LNCAP (cell line): ENCODE measurements around the gene MUS81.

Source experiments
- TF ChIP-seq, protein P1 (sequence below): fragments of 450-650 bp; IDR thresholded peaks from 2 replicates; pipeline ENCODE4 v1.5.1; 2017; ENCODE audit warnings: mild to moderate bottlenecking

Gene MUS81, protein sequence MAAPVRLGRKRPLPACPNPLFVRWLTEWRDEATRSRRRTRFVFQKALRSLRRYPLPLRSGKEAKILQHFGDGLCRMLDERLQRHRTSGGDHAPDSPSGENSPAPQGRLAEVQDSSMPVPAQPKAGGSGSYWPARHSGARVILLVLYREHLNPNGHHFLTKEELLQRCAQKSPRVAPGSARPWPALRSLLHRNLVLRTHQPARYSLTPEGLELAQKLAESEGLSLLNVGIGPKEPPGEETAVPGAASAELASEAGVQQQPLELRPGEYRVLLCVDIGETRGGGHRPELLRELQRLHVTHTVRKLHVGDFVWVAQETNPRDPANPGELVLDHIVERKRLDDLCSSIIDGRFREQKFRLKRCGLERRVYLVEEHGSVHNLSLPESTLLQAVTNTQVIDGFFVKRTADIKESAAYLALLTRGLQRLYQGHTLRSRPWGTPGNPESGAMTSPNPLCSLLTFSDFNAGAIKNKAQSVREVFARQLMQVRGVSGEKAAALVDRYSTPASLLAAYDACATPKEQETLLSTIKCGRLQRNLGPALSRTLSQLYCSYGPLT

DNA sequence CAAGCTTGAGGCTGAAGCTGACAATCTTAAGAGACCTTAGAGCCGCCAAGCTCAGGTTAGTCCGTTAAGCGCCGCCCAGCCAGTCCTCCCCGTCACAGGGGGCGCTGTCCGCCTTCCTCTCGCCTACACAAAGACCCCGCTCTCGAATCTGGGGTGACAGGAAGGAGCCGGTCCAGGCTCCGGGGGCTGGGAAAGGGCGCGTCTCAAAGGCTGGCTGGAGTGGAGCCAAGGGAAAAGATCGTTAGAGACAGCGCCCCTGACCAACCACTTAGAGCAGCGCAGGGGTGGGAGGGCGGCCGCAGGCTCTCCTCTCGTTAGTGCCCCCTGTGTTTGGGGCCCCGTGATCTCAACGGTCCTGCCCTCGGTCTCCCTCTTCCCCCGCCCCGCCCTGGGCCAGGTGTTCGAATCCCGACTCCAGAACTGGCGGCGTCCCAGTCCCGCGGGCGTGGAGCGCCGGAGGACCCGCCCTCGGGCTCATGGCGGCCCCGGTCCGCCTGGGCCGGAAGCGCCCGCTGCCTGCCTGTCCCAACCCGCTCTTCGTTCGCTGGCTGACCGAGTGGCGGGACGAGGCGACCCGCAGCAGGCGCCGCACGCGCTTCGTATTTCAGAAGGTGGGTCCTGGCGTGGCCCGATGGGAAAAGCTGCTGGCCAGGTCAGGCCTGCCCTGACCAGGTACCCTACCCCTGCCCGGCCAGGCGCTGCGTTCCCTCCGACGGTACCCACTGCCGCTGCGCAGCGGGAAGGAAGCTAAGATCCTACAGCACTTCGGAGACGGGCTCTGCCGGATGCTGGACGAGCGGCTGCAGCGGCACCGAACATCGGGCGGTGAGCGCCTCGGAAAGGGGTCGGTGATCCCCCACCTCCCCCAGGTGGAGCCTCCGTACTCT is at the start of gene MUS81:
Gene MUS81 (plus strand): TSS at position 156 of the 887 bp plus-strand sequence. CDS start 321 bp downstream, at position 477.
- TF ChIP-seq, protein P1, sequence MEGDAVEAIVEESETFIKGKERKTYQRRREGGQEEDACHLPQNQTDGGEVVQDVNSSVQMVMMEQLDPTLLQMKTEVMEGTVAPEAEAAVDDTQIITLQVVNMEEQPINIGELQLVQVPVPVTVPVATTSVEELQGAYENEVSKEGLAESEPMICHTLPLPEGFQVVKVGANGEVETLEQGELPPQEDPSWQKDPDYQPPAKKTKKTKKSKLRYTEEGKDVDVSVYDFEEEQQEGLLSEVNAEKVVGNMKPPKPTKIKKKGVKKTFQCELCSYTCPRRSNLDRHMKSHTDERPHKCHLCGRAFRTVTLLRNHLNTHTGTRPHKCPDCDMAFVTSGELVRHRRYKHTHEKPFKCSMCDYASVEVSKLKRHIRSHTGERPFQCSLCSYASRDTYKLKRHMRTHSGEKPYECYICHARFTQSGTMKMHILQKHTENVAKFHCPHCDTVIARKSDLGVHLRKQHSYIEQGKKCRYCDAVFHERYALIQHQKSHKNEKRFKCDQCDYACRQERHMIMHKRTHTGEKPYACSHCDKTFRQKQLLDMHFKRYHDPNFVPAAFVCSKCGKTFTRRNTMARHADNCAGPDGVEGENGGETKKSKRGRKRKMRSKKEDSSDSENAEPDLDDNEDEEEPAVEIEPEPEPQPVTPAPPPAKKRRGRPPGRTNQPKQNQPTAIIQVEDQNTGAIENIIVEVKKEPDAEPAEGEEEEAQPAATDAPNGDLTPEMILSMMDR = peak; percentile 78

DNA sequence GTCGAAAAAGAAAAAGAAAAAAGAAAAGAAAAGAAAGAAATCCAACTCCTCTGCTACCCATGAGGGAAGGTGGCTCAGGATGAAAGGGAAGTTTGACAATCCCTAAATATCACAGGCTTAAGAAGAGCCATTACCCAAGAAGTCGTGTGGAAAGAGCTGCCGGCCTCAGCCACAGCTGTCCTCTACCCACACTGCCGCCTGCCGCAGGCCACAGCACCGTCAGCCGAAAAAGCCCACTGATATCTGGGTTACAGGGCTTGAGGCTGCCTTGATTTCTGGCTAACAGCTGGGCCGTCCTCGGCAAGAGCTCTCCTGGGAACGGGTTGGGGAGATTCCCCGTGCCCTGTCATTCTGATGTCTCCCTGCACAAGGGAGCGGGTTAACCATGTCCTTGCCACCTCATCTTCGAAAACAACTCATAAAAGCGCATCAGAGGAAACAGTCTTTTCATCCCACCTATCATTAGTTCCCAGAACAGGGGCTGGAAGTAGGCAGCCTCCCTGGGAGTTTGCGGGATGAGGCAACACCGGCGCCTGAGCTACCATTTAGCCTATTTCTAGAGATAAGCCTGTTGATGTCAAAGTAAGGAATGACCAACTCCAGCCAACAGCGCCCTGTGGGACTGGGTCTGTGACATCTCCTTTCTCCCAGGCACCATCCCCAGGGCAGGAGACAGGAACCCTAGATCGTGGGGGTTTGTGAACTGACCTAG is 48.3 kb upstream of the MUS81 start:
- TF ChIP-seq, protein P1 = no peak

DNA sequence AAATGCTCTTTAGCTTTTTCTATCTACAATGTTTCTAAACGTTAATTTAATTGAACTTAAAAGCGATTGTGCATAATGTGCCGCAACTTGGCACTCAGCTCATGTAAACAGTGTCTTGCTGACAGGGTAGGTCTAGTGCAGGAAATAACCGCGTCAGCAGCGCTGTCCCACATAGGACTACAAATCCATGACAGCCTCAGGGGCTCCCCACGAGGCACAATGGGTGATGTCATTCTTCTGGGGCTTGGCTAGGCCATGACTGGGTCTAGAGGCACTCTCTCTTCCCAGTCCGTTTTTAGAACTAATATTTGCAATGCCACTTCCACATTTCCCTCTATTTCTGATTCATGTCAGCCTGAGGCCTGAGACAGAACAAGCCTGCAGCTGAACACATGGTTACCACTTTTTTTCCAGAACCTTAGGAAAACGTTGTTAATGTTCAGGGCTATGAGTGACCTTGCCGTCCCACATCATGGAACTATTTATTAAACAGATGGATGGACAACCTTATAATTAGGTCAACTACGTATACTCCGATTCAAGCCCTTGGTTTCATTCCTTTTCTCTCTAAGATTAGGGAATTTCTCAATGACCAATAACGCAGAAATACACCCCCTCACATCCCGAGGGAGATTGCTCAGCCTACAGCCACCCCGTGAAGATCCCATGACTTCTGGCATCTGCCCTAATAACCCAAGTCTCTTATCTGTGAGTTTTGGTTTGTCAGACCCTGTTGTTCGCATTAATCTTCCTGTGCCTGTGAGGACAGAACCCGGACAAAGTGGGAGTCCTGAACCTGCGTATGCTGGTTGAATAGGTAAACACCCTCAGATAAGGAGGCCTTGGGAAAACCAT is 45.9 kb upstream of the MUS81 start:
- TF ChIP-seq, protein P1 = no peak

DNA sequence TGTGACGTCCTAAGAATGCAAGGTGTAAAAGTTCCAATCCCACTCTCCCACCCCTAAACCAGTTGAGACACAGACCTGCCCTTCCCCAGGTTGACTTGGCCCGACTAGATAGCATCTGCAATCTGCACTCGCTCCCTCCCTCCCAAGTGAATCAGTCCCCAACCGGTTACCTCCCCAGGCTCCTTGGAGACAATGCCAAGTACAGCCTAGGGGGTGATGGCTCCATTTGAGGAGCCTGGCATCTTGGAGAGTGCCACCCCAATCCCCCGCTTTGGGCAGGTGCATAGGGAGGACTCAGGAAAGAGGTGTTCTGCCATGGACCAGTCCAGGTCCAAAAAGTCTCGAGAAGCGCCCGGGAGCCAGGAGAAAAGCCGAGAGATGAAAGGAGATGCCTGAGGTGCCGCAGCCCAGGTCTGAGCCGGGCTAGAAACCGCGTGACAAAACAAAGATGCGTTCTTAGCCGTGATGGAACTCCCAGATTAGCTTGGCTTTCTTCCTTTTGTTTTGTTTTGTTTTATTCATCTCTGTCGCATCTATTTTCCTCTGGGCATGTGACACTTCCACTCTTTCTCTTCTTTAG is 45.2 kb upstream of the MUS81 start:
- TF ChIP-seq, protein P1 = no peak

DNA sequence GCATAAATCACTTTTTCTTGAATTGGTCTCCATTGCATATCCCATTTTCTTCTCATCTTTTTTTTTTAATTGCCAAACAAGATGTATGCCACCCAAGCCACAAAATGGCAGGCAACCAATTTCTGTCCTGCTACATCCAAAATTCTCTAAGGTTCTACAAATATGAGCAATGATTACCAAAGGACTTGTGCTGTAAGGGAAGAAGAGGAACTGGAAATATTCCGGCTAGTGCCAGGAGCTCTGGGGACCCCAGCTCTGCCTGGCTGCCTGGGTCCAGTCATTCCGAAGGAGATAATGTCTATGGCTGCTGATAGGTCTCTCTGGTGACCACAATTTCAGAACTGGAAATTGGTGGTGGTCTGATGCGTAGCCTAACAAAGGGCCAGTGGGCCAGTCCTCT is 43.5 kb upstream of the MUS81 start:
- TF ChIP-seq, protein P1 = no peak

DNA sequence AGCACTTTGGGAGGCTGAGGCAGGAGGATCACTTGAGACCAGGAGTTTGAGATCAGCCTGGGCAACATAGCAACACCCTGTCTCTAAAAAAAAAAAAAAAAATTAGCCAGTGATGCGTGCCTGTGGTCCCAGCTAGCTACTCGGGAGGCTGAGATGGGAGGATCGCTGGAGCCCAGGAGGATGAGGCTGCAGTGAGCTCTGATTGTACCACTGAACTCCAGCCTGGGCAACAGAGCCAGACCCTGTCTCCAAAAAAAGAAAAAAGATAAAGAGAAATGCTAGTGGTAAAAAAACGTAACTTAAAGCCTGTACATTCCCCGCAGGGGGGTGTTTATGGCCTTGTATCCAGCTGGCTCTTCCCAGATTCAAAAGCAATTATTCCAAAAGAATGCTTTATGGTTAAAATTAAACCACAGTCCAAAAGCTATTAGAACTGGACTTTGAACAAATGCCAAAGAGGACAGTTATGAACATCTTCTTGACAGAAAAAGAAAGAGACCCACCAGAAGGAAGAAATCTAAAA is 42.9 kb upstream of the MUS81 start:
- TF ChIP-seq, protein P1 = no peak
